NCI-H1694 (cell line): ENCODE data around the gene ESCO1.
A peak's percentile ranks its signal among the peaks of the same experiment; 100 is the strongest.
"Not testable (repeated sequence)": the region's sequence is repeated elsewhere in the genome, so short reads cannot be mapped to it uniquely, and the experiment has no call there.

Experiments used
- DNase-seq: peaks from one replicate; lab custom pipeline; 2025; lab: John Stamatoyannopoulos, UW

The ESCO1 gene

GRCh38 chr18:21600526-21601410 lies at the start of gene ESCO1:
TSS of gene ESCO1 (minus strand) at chr18:21600704. CDS start at chr18:21574843, 25,861 bp downstream.
- DNase-seq = peak; percentile 86

GRCh38 chr18:21640375-21640774 lies 39.9 kb upstream of the ESCO1 start:
- DNase-seq = not testable (repeated sequence)

- no peak for DNase-seq
Observed at GRCh38 chr18:21638822-21639221, 38.3 kb upstream of the ESCO1 start.

- DNase-seq = no peak
Observed at GRCh38 chr18:21636769-21637168, 36.3 kb upstream of the ESCO1 start.

- DNase-seq = no peak
Observed at GRCh38 chr18:21634588-21635199, 34.2 kb upstream of the ESCO1 start.

- DNase-seq = no peak
Observed at GRCh38 chr18:21632393-21632792, 31.9 kb upstream of the ESCO1 start.

GRCh38 chr18:21629089-21629832 lies 28.8 kb upstream of the ESCO1 start:
- DNase-seq = no peak

GRCh38 chr18:21621640-21622039 lies 21.1 kb upstream of the ESCO1 start:
- not testable (repeated sequence) for DNase-seq

GRCh38 chr18:21612125-21613039 lies 11.9 kb upstream of the ESCO1 start, which contains the start of gene SNRPD1:
TSS of gene SNRPD1 (plus strand) at chr18:21612314. CDS start at chr18:21612430, 116 bp downstream.
- DNase-seq = peak; percentile 63

GRCh38 chr18:21611401-21612124 lies 11.1 kb upstream of the ESCO1 start:
- peak; percentile 20 for DNase-seq

GRCh38 chr18:21605213-21605612 lies 4.7 kb upstream of the ESCO1 start:
- no peak for DNase-seq

- DNase-seq = no peak
Observed at GRCh38 chr18:21604671-21605070, 4.2 kb upstream of the ESCO1 start.

GRCh38 chr18:21602299-21602587 lies 1.7 kb upstream of the ESCO1 start:
- no peak for DNase-seq

- peak; percentile 36 for DNase-seq
Observed at GRCh38 chr18:21599585-21600525, 649 bp downstream of the ESCO1 start.

- DNase-seq = no peak
Observed at GRCh38 chr18:21598726-21599584, 1.5 kb downstream of the ESCO1 start.

GRCh38 chr18:21597620-21598019 lies 2.9 kb downstream of the ESCO1 start:
- no peak for DNase-seq

GRCh38 chr18:21593540-21594257 lies 6.8 kb downstream of the ESCO1 start:
- DNase-seq = no peak

GRCh38 chr18:21592361-21592760 lies 8.1 kb downstream of the ESCO1 start:
- not testable (repeated sequence) for DNase-seq
